Hepatocyte (in vitro differentiated cells): ENCODE data around the gene CERS1.

Source experiments
- CTCF ChIP-seq: fragments of 200-600 bp; sonication (generic); IDR thresholded peaks from 2 replicates; pipeline ENCODE4 v1.5.1; 2016; ENCODE audit warnings: antibody characterized with exemption, mild to moderate bottlenecking; ENCODE audit not compliant: poor library complexity
- EZH2 ChIP-seq: fragments of 200-600 bp; sonication (generic); IDR thresholded peaks from 2 replicates; pipeline ENCODE4 v1.6.1; 2016; ENCODE audit warnings: antibody characterized with exemption, mild to moderate bottlenecking, borderline replicate concordance
- EZH2phosphoT487 ChIP-seq: fragments of 200-600 bp; sonication (generic); IDR thresholded peaks from one replicate; pipeline ENCODE4 v1.6.1; 2018; ENCODE audit warnings: antibody characterized with exemption, mild to moderate bottlenecking, low read depth, moderate library complexity; ENCODE audit not compliant: unreplicated experiment, severe bottlenecking

- TF ChIP-seq CTCF, result no peak
- no peak for TF ChIP-seq EZH2
- TF ChIP-seq EZH2phosphoT487, result no peak
Observed at GRCh38 chr19:18878858-18879578, 16.9 kb downstream of the CERS1 start.
